ENCODE results near the gene TGFBR3. TPM values are rescaled to one million over a fixed set of nuclear protein-coding genes. Genes with fewer than 3 reads are reported as not detected.

The TGFBR3 gene
- polyA plus RNA-seq, 1 donor (not counting 4 experiments of a cell fraction or from before 2014, with no cell fraction given) = 1.2 TPM

DNA sequence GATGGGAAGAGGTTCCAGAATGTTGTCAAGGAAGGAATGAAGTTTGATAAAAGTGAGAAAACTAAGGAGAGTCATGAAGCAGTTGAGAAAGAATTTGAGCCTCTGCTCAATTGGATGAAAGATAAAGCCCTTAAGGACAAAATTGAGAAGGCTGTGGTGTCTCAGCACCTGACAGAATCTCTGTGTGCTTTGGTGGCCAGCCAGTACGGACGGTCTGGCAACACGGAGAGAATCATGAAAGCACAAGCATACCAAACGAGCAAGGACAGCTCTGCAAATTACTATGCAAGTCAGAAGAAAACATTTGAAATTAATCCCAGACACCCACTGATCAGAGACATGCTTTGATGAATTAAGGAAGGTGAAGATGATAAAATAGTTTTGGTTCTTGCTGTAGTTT is 242.5 kb downstream of the TGFBR3 start:
- FAIRE-seq (no peak), DNase-seq (ENCODE audit: low read depth, low spot score) (no peak)
- Histone ChIP-seq H3K4me3 (ENCODE audit: control insufficient read depth in 2 of 3, extremely low read depth in 1 of 3, insufficient read depth in 2 of 3, low read depth in 1 of 3, low read length in 3 of 3) (no peak overlapping the region), H3K4me2 (ENCODE audit: control insufficient read depth, extremely low read depth, insufficient read depth, low read depth, low read length) (no peak overlapping the region), H3K79me2 (ENCODE audit: control insufficient read depth, insufficient read depth, low read length) (no peaks in the 10 kb centered on the region), H3K4me1 (ENCODE audit: control insufficient read depth, extremely low read depth, insufficient read depth, low read length) (no peaks in the 10 kb centered on the region), H3K9ac (ENCODE audit: control insufficient read depth, extremely low read depth, insufficient read depth, low read length) (no peak overlapping the region), H4K20me1 (ENCODE audit: control insufficient read depth, extremely low read depth, insufficient read depth, low read length) (no peaks in the 10 kb centered on the region), H3K27ac (ENCODE audit: control insufficient read depth, insufficient read depth, low read length) (no peak overlapping the region), H3K36me3 (ENCODE audit: control insufficient read depth in 2 of 2, extremely low read depth in 1 of 2, insufficient read depth in 2 of 2, low read length in 2 of 2) (no peaks in the 10 kb centered on the region), H3K9me3 (ENCODE audit: control insufficient read depth, low read depth, low read length) (no peaks in the 10 kb centered on the region), H3K9me1 (ENCODE audit: control insufficient read depth, extremely low read depth, insufficient read depth, low read length) (no peaks in the 10 kb centered on the region), H3K27me3 (ENCODE audit: control insufficient read depth, extremely low read depth, insufficient read depth, low read length) (no peaks in the 10 kb centered on the region), H2AFZ (ENCODE audit: control insufficient read depth, low read length) (no peak overlapping the region)
- dilution Hi-C loops (cut with MboI; ENCODE audit: extremely low pct_ligation_motif_present, low sequenced_read_pairs) = no loop called here
- no peak for TF ChIP-seq EZH2 (IDR thresholded peaks at IDR 0.05; ENCODE audit: low read length)
- TF ChIP-seq, protein P1, sequence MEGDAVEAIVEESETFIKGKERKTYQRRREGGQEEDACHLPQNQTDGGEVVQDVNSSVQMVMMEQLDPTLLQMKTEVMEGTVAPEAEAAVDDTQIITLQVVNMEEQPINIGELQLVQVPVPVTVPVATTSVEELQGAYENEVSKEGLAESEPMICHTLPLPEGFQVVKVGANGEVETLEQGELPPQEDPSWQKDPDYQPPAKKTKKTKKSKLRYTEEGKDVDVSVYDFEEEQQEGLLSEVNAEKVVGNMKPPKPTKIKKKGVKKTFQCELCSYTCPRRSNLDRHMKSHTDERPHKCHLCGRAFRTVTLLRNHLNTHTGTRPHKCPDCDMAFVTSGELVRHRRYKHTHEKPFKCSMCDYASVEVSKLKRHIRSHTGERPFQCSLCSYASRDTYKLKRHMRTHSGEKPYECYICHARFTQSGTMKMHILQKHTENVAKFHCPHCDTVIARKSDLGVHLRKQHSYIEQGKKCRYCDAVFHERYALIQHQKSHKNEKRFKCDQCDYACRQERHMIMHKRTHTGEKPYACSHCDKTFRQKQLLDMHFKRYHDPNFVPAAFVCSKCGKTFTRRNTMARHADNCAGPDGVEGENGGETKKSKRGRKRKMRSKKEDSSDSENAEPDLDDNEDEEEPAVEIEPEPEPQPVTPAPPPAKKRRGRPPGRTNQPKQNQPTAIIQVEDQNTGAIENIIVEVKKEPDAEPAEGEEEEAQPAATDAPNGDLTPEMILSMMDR (optimal IDR thresholded peaks at IDR 0.05 in 1 of 3, IDR thresholded peaks at IDR 0.05 in 1 of 3, conservative IDR thresholded peaks at IDR 0.05 in 1 of 3; ENCODE audit: extremely low read depth in 1 of 3, insufficient read depth in 2 of 3, low read length in 3 of 3) = no peak

DNA sequence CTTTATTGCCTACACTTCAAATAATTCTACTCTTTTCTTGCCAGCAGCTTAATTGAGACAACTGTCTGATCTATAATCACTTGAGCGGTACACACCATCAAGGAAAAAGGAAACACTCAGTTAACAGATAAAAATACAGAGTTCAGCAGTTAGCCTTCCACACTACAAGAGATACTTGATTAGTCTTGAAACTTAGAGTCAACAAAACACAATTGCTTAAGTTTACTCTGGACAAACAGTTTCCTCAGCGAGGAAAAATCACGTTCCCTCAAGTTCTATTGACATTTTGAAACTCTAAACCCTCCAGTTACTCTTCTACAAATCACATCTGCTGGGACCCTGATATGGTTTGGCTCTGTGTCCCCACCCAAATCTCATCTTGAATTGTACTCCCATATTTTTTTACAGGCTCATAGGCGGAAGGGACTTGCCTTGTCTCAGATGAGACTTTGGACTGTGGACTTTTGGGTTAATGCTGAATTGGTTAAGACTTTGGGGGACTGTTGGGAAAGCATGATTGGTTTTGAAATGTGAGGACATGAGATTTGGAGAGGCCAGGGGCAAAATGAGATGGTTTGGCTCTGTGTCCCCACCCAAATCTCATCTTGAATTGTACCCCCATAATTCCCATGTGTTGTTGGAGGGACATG is 244.9 kb downstream of the TGFBR3 start:
- Histone ChIP-seq H3K36me3 (ENCODE audit: control insufficient read depth in 2 of 2, extremely low read depth in 1 of 2, insufficient read depth in 2 of 2, low read length in 2 of 2) (no peaks in the 10 kb centered on the region), H3K4me3 (ENCODE audit: control insufficient read depth in 2 of 3, extremely low read depth in 1 of 3, insufficient read depth in 2 of 3, low read depth in 1 of 3, low read length in 3 of 3) (no peak overlapping the region), H3K27me3 (ENCODE audit: control insufficient read depth, extremely low read depth, insufficient read depth, low read length) (no peaks in the 10 kb centered on the region), H4K20me1 (ENCODE audit: control insufficient read depth, extremely low read depth, insufficient read depth, low read length) (no peaks in the 10 kb centered on the region), H3K9me1 (ENCODE audit: control insufficient read depth, extremely low read depth, insufficient read depth, low read length) (no peaks in the 10 kb centered on the region), H3K79me2 (ENCODE audit: control insufficient read depth, insufficient read depth, low read length) (no peaks in the 10 kb centered on the region), H3K9me3 (ENCODE audit: control insufficient read depth, low read depth, low read length) (no peaks in the 10 kb centered on the region), H3K9ac (ENCODE audit: control insufficient read depth, extremely low read depth, insufficient read depth, low read length) (no peak overlapping the region), H2AFZ (ENCODE audit: control insufficient read depth, low read length) (no peak overlapping the region), H3K4me2 (ENCODE audit: control insufficient read depth, extremely low read depth, insufficient read depth, low read depth, low read length) (no peak overlapping the region), H3K4me1 (ENCODE audit: control insufficient read depth, extremely low read depth, insufficient read depth, low read length) (no peaks in the 10 kb centered on the region), H3K27ac (ENCODE audit: control insufficient read depth, insufficient read depth, low read length) (no peak overlapping the region)
- DNase-seq (ENCODE audit: low read depth, low spot score) = no peak
- TF ChIP-seq, protein P1 (optimal IDR thresholded peaks at IDR 0.05 in 1 of 3, IDR thresholded peaks at IDR 0.05 in 1 of 3, conservative IDR thresholded peaks at IDR 0.05 in 1 of 3; ENCODE audit: extremely low read depth in 1 of 3, insufficient read depth in 2 of 3, low read length in 3 of 3) = no peak
- no peak for TF ChIP-seq EZH2 (IDR thresholded peaks at IDR 0.05; ENCODE audit: low read length)
- no peak for FAIRE-seq
- dilution Hi-C loops (cut with MboI; ENCODE audit: extremely low pct_ligation_motif_present, low sequenced_read_pairs) = no loop called here

All from keratinocyte (primary cell).